BLaER1 treated with 17β-estradiol and CSF1 and Interleukin-3, amounts not matched to agents 10 nM and 100 nM (cell line): ENCODE results near the gene THSD7A.

Experiments used
- H3K27ac ChIP-seq, 11 experiments: shearing (Covaris generic); formaldehyde crosslinking; 2 replicates each; pipeline ENCODE4 v1.8.1; 2022
- H3K27me3 ChIP-seq, 11 experiments: shearing (Covaris generic); formaldehyde crosslinking; 2 replicates each; pipeline ENCODE4 v1.8.1; 2022
- H3K36me3 ChIP-seq, 11 experiments: shearing (Covaris generic); formaldehyde crosslinking; 2 replicates each; pipeline ENCODE4 v1.8.1; 2022
- H3K4me1 ChIP-seq, 10 experiments: shearing (Covaris generic); formaldehyde crosslinking; 2 replicates each; pipeline ENCODE4 v1.8.1; 2022
- H3K4me2 ChIP-seq, 11 experiments: shearing (Covaris generic); formaldehyde crosslinking; 2 replicates each; pipeline ENCODE4 v1.8.1; 2022
- H3K4me3 ChIP-seq, 10 experiments: shearing (Covaris generic); formaldehyde crosslinking; 2 replicates each; pipeline ENCODE4 v1.8.1; 2022
- H3K9ac ChIP-seq, 11 experiments: shearing (Covaris generic); formaldehyde crosslinking; 2 replicates each; pipeline ENCODE4 v1.8.1; 2022
- H3K9me3 ChIP-seq, 11 experiments: shearing (Covaris generic); formaldehyde crosslinking; replicated peaks in 1 of 11; 2 replicates each; pipeline ENCODE4 v1.8.1; 2022
- H4K20me1 ChIP-seq, 11 experiments: shearing (Covaris generic); formaldehyde crosslinking; 2 replicates each; pipeline ENCODE4 v1.8.1; 2022
- Cebpa-rat ChIP-seq, 11 experiments: shearing (Covaris generic); IDR thresholded peaks; 2 replicates each; pipeline ENCODE4 v1.8.1; 2022

Gene THSD7A

DNA sequence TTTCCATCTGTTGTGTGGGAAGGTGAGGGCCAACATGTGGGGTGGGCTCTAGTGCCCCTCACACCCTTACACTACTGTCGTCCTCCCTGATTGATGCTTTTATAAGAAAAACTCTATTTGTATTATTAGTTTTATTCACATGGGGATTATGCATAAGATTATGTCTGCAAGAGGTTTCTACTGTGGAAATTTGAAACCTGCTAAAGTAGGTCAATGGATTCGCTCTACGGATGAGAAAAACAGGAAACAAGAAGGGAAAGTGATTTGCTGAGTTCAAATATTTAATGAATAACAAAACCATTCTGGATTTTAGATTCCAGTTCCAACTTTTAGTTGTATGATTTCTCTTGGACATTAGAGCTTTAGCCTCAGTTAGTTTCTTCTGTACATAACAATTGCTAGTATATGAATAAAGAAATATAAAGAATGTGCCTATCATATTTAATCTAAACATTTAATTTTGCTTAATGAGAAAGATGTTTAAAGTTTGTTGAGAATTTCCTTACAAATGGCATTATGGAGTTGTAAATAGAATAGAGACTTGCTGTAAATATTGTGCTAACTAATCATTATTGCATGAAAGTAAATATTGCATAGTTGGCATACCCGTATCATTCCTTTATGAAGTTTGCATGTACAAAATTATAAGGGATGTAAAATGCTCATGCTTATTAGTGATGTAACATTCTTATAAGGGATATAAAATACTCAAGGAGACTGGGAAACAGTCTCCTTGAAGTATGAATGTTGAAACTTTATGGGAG lies 193.8 kb downstream of the THSD7A start:
- Histone ChIP-seq H3K36me3 (peaks cover 0 to 4% (median 0%) of the 10 kb centered on the region in 11 experiments; a peak in 1 of 22 replicates), H4K20me1 (no peaks in the 10 kb centered on the region), H3K9ac (no peak overlapping the region), H3K4me3 (no peak overlapping the region), H3K4me1 (peaks cover 0 to 16% (median 8%) of the 10 kb centered on the region in 10 experiments; a peak in 11 of 20 replicates), H3K27ac (no peak overlapping the region), H3K9me3 (peaks cover 0 to 10% (median 6%) of the 10 kb centered on the region in 11 experiments; a peak in 5 of 22 replicates), H3K27me3 (no peaks in the 10 kb centered on the region), H3K4me2 (peak overlapping the region in 6 of 11 experiments; percentile 4 to 32 (median 24); a peak in 7 of 22 replicates)
- no peak for TF ChIP-seq Cebpa-rat (IDR thresholded peaks at IDR 0.05)

DNA sequence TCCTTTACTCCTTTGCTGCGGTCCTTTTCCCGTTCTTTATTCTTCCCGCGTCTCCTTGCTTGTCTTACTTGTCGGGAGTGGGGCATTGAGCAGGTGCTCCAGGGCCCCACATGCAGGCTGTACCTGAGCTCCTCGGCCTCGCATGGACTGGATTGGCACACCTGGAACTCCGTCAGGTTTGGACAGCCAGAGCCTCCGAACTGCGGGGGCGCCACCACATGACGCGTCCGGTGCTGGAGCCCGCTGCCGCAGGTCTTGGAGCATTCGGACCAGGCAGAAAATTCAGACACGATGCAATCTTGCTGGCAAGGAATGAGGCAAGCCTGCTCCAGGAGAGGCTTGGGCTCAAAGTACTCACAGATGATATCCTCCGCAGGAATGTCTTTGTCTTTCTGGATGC lies 195.7 kb downstream of the THSD7A start:
- Histone ChIP-seq H3K27ac (peak overlapping the region in 1 of 11 experiments; percentile 16; a peak in 1 of 22 replicates), H3K36me3 (peaks cover 0 to 4% (median 0%) of the 10 kb centered on the region in 11 experiments; a peak in 1 of 22 replicates), H3K4me1 (peaks cover 0 to 16% (median 8%) of the 10 kb centered on the region in 10 experiments; a peak in 11 of 20 replicates), H3K9ac (no peak overlapping the region), H3K9me3 (peaks cover 0 to 10% (median 6%) of the 10 kb centered on the region in 11 experiments; a peak in 5 of 22 replicates), H3K4me3 (no peak overlapping the region), H3K4me2 (peak overlapping the region in 1 of 11 experiments; percentile 15; a peak in 1 of 22 replicates), H3K27me3 (no peaks in the 10 kb centered on the region), H4K20me1 (no peaks in the 10 kb centered on the region)
- TF ChIP-seq Cebpa-rat (IDR thresholded peaks at IDR 0.05): no peak

DNA sequence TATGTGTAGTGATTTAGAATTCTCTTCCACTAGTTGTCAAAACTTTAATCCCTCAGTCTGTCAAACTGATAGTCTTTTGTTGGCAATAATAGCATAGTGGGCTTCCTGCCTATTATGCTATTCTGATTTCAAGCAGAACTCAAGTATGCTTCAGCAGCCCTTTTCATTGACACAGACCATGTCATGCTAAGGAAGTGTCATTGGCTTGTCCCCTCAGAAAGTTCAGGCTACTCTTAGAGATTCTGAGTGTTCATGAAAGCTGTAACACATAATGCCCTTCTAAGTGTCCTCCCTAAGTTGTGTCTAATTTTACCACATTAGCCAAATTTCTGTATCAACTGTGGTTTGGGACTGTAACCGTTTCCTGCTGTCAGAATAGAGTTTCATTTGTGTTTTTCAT lies 198.7 kb downstream of the THSD7A start:
- peaks cover 0 to 4% (median 0%) of the 10 kb centered on the region in 11 experiments; a peak in 1 of 22 replicates for H3K36me3 ChIP-seq
- H3K4me2 ChIP-seq: no peak overlapping the region
- no peaks in the 10 kb centered on the region for H3K27me3 ChIP-seq
- H3K9ac ChIP-seq: no peak overlapping the region
- H3K4me1 ChIP-seq: peaks cover 0 to 15% (median 7%) of the 10 kb centered on the region in 10 experiments; a peak in 11 of 20 replicates
- TF ChIP-seq Cebpa-rat (IDR thresholded peaks at IDR 0.05): no peak
- H3K4me3 ChIP-seq: no peak overlapping the region
- H4K20me1 ChIP-seq: no peaks in the 10 kb centered on the region
- peaks cover 0 to 10% (median 6%) of the 10 kb centered on the region in 11 experiments; a peak in 5 of 22 replicates for H3K9me3 ChIP-seq
- H3K27ac ChIP-seq: no peak overlapping the region

DNA sequence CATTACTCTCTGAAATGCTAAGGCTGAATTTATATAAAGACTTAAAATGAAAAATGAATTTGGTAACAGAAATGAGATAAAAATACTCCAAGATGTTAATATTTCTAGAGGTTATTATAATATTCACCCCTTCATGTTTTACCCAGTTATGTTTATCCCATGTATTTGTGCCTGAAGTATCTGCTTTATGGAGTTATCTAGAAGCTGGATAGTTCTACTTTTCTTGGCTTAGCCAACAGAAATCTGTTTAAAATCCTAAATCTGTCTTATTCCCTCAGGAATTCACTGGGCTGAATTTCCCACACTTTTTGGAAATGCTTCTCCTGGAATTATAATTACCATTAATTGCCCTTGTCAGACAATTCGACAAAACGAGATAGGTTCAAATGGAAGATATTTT lies 201.6 kb downstream of the THSD7A start:
- Histone ChIP-seq H3K27me3 (no peaks in the 10 kb centered on the region), H3K9ac (no peak overlapping the region), H3K4me2 (no peak overlapping the region), H3K4me1 (no peaks in the 10 kb centered on the region), H3K9me3 (no peaks in the 10 kb centered on the region), H3K4me3 (no peak overlapping the region), H3K27ac (no peak overlapping the region), H4K20me1 (no peaks in the 10 kb centered on the region), H3K36me3 (no peaks in the 10 kb centered on the region)
- TF ChIP-seq Cebpa-rat (IDR thresholded peaks at IDR 0.05): no peak

DNA sequence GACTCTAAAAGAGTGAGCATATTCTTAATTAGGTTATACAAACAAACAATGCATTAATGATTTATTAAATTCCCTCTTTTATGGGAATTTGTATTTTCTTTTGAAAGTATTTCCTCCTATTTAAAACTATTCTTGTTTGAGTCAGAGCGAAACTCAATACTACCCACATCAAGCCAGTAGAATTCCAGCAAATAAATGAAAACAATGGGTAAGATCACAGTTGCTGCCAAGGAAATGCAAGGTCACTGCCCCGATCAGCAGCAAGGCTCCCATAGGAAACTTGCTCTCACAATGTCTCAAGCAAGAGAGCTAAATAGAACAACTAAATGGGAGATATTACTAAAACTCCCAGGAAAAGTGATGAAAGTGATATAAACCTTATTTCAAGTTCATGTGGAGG lies 206.3 kb downstream of the THSD7A start:
- no peak for TF ChIP-seq Cebpa-rat (IDR thresholded peaks at IDR 0.05)
- Histone ChIP-seq H3K27ac (no peak overlapping the region), H3K4me3 (no peak overlapping the region), H3K4me2 (no peak overlapping the region), H3K36me3 (no peaks in the 10 kb centered on the region), H3K27me3 (no peaks in the 10 kb centered on the region), H3K9me3 (peaks cover 0 to 22% (median 6%) of the 10 kb centered on the region in 11 experiments; a peak in 12 of 22 replicates), H3K4me1 (no peaks in the 10 kb centered on the region), H3K9ac (no peak overlapping the region), H4K20me1 (no peaks in the 10 kb centered on the region)

DNA sequence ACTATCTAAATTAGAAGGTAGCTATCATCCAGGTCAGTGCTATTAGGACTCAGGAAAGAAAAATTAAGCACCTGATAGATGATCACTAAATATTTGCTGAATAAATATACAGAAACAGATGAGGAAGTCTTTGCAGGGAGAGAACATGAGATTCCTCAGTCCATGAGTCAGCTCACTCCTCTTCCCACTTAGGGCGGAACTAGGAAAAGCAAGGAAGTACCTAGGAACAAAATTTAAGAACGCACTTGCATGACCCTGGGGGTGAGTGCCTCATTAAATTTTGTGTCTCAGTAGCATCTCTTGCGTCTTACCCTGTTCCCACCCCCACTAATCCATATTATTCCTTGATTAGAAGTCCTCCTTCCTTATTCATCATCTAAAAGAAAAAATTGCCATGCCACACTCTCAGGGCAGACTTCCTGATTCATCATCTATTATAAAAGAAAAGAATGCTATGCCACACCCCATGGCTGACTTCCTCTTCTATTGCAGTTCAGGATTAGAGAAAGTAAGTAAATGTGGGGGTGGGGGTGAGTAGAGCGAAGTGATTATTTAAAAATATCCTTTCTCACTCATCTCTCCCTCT lies 208.8 kb downstream of the THSD7A start:
- Histone ChIP-seq H3K9ac (no peak overlapping the region), H3K4me3 (no peak overlapping the region), H3K9me3 (peaks cover 0 to 22% (median 6%) of the 10 kb centered on the region in 11 experiments; a peak in 12 of 22 replicates), H3K27me3 (no peaks in the 10 kb centered on the region), H3K4me1 (no peaks in the 10 kb centered on the region), H3K4me2 (no peak overlapping the region), H3K36me3 (no peaks in the 10 kb centered on the region), H4K20me1 (no peaks in the 10 kb centered on the region), H3K27ac (no peak overlapping the region)
- TF ChIP-seq Cebpa-rat (IDR thresholded peaks at IDR 0.05): no peak

DNA sequence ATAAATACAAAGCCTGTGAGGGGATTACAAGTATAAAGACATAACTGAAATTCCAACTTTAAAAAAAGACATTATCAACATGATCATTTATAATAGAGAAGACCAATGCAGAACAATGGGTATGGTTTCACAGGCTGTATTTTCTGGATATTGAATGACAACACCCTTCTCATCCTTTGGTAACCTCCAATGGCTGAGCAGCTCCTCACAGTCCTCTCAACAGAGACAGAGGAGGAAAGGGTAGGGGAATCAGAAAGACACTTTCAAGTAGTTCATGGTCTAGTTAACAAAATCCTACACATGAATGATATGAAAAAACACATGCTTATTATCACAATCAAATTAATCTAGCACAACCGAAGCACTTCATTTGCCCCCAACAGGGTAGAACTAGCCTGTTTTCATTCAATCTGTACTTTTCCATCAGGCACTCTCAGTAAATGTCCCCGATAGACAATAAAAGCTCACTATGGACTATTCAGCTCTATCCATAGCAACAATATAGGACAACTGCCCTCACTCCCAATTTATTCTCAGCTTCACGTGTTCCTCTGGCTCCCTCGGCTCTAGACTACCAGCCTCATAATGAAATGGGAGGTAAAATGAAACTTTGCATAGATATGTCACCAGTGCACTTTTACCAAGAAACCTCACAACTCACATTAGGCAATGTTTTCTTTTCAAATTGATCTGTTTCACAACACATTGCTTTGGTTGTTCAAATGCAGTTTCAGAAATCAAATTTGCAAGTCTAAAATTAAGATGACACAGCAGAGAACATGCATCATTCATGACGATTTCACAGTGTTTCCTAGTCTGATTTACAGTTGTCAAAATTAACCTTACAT lies 211.4 kb downstream of the THSD7A start:
- H3K27me3 ChIP-seq: no peaks in the 10 kb centered on the region
- no peaks in the 10 kb centered on the region for H4K20me1 ChIP-seq
- H3K9ac ChIP-seq: no peak overlapping the region
- H3K4me3 ChIP-seq: no peak overlapping the region
- no peak for TF ChIP-seq Cebpa-rat (IDR thresholded peaks at IDR 0.05)
- H3K9me3 ChIP-seq: peaks cover 0 to 22% (median 6%) of the 10 kb centered on the region in 11 experiments; a peak in 12 of 22 replicates
- H3K36me3 ChIP-seq: no peaks in the 10 kb centered on the region
- no peak overlapping the region for H3K4me2 ChIP-seq
- no peak overlapping the region for H3K27ac ChIP-seq
- no peaks in the 10 kb centered on the region for H3K4me1 ChIP-seq

DNA sequence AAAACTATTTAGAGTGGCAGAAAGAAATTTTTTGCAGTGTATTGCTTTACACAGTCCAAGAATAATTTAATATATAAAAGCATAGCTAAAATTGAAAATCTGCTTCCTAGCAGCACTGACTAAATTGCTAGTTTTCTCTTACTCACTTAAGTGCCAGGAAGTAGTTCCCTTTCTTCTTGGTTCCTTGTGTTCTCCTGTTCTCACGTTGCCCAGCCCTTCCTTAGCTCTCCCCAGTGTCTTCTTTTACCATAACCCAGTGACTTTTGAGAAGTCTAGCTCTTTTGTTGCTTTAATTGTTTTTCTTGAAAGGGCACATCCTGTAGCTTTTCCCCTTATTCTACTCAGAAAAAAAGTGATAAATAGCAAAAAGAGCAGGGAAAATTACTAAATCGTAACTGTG lies 215.5 kb downstream of the THSD7A start:
- no peak for TF ChIP-seq Cebpa-rat (IDR thresholded peaks at IDR 0.05)
- Histone ChIP-seq H3K36me3 (no peaks in the 10 kb centered on the region), H3K9ac (no peak overlapping the region), H3K4me1 (no peaks in the 10 kb centered on the region), H3K4me2 (no peak overlapping the region), H3K4me3 (no peak overlapping the region), H3K9me3 (no peaks in the 10 kb centered on the region), H4K20me1 (no peaks in the 10 kb centered on the region), H3K27ac (no peak overlapping the region), H3K27me3 (no peaks in the 10 kb centered on the region)

DNA sequence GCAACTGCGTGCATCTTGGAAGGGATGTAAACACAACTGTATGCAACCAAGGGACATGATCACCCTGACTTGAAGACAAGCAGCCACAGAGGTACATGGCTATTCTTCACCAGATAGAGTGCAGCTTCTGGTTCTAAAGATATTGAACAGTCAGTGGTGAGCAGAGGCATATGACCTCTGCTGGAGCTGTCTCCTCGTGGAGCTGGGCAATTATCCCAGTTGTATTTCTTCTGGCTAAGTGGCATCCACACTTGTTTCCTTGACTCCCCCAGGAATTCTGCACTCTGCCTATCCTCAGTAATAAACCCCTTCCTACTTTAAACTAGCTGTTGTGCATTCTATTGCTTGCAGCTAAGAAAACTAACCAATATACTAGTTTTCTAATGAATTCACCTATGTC lies 216.8 kb downstream of the THSD7A start:
- H3K4me2 ChIP-seq: no peak overlapping the region
- no peaks in the 10 kb centered on the region for H3K9me3 ChIP-seq
- H3K27me3 ChIP-seq: no peaks in the 10 kb centered on the region
- no peak overlapping the region for H3K4me3 ChIP-seq
- no peaks in the 10 kb centered on the region for H3K36me3 ChIP-seq
- H3K9ac ChIP-seq: no peak overlapping the region
- no peak for TF ChIP-seq Cebpa-rat (IDR thresholded peaks at IDR 0.05)
- no peaks in the 10 kb centered on the region for H3K4me1 ChIP-seq
- no peaks in the 10 kb centered on the region for H4K20me1 ChIP-seq
- H3K27ac ChIP-seq: no peak overlapping the region
